ENCODE data around the gene HCFC2.

DNA sequence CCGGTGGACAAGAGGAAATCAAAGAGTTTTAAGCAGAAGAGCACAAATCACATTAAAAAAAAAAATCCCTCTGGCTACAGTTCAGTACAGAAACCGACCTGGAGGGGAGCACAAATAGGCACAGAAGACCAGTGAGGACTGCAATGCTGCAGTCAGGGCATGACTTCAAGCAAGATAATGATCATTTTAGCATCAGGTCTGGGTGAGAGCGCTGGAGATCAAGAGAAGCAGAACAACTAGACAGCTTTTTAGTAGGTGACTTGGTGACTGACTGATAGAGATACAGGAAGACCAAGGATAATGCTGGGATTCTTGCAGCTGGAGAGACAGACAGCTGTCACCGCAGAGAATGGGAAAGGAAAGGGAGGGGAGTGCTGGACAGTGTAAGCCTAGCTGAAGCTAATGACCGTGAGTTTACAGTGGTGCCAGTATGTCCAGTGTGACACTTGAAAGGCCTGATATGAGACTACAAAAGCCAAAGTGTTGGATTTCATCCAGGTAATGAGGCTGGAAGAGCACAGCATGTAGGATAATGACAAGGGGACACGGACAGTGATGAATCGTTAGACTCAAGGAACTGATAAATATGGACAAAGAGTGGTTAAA, 68.1 kb downstream of the HCFC2 start:
- TF ChIP-seq EP300 (IDR thresholded peaks at IDR 0.05; ENCODE audit: borderline replicate concordance), result no peak
- no peak for TF ChIP-seq EGR1 (IDR thresholded peaks at IDR 0.05)
- no peak for TF ChIP-seq TCF12 (IDR thresholded peaks at IDR 0.05; ENCODE audit: low read depth)
- no peak for TF ChIP-seq ZBTB7A (IDR thresholded peaks at IDR 0.05; ENCODE audit: low read depth)
- TF ChIP-seq, protein P1, sequence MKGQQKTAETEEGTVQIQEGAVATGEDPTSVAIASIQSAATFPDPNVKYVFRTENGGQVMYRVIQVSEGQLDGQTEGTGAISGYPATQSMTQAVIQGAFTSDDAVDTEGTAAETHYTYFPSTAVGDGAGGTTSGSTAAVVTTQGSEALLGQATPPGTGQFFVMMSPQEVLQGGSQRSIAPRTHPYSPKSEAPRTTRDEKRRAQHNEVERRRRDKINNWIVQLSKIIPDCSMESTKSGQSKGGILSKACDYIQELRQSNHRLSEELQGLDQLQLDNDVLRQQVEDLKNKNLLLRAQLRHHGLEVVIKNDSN (IDR thresholded peaks at IDR 0.05), result no peak
- TF ChIP-seq FOXM1 (IDR thresholded peaks at IDR 0.05; ENCODE audit: borderline replicate concordance, low read depth), result no peak
